Measurements from ENCODE around the gene SLC25A13.
"Not testable (repeated sequence)": the region's sequence is repeated elsewhere in the genome, so short reads cannot be mapped to it uniquely, and the experiment has no call there.

SLC25A13 gene, protein sequence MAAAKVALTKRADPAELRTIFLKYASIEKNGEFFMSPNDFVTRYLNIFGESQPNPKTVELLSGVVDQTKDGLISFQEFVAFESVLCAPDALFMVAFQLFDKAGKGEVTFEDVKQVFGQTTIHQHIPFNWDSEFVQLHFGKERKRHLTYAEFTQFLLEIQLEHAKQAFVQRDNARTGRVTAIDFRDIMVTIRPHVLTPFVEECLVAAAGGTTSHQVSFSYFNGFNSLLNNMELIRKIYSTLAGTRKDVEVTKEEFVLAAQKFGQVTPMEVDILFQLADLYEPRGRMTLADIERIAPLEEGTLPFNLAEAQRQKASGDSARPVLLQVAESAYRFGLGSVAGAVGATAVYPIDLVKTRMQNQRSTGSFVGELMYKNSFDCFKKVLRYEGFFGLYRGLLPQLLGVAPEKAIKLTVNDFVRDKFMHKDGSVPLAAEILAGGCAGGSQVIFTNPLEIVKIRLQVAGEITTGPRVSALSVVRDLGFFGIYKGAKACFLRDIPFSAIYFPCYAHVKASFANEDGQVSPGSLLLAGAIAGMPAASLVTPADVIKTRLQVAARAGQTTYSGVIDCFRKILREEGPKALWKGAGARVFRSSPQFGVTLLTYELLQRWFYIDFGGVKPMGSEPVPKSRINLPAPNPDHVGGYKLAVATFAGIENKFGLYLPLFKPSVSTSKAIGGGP

GRCh38 chr7:96321658-96322372 is at the start of gene SLC25A13:
Gene SLC25A13 (minus strand): TSS chr7:96322098. CDS start chr7:96321956, 142 bp downstream.
- H3K4me3 ChIP-seq (ENCODE audit: low read depth, low read length): peak within 1 kb of the TSS; percentile 66
- peak; percentile 11 for DNase-seq (ENCODE audit: low read depth)
- TF ChIP-seq CTCF (IDR thresholded peaks at IDR 0.05; ENCODE audit: low read depth, low read length, missing control alignments): no peak
- in situ Hi-C loops (cut with HindIII; ENCODE audit: low sequenced_read_pairs): no loop called here

- DNase-seq (ENCODE audit: low read depth); in situ Hi-C loops (cut with HindIII; ENCODE audit: low sequenced_read_pairs); H3K4me3 ChIP-seq (ENCODE audit: low read depth, low read length): not testable (repeated sequence)
Measured at GRCh38 chr7:96365916-96366315, 44.0 kb upstream of the SLC25A13 start.

DNA sequence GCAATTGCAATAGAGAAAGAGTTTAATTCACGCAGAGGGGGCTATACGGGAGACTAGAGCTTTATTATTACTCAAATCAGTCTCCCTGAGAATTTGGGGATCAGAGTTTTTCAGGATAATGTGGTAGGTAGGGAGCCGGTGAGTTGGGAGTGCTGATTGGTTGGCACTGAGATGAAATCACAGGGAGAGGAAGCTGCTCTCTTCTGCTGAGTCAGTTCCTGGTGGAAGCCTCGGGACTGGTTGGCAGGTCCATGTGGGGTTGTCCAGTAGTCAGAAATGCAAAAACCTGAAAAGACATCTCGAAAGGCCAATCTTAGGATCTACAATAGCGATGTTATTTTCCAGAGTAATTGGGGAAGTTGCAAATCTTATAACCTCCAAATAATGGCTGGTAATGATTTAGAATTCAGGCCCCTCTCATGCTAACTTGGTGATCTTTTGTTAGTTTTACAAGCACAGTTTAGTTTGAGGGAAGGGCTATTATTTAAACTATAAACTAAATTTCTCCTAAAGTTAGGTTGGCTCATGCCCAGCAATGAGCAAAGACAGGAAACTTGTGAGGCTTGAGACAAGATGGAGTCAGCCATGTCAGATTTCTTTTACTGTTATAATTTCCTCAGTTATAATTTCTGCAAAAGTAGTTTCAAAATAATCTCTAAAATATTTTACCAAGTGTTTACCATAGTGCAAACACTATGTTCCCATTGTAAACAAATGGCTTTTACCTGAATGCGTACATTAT is 39.4 kb upstream of the SLC25A13 start:
- H3K4me3 ChIP-seq (ENCODE audit: low read depth, low read length): no peak overlapping the region
- in situ Hi-C loops (cut with HindIII; ENCODE audit: low sequenced_read_pairs): no loop called here
- TF ChIP-seq CTCF (IDR thresholded peaks at IDR 0.05; ENCODE audit: low read depth, low read length, missing control alignments): no peak
- no peak for DNase-seq (ENCODE audit: low read depth)

- in situ Hi-C loops (cut with HindIII; ENCODE audit: low sequenced_read_pairs): no loop called here
- no peak overlapping the region for H3K4me3 ChIP-seq (ENCODE audit: low read depth, low read length)
- no peak for DNase-seq (ENCODE audit: low read depth)
- TF ChIP-seq CTCF (IDR thresholded peaks at IDR 0.05; ENCODE audit: low read depth, low read length, missing control alignments): no peak
Measured at GRCh38 chr7:96359876-96360275, 38.0 kb upstream of the SLC25A13 start.

DNA sequence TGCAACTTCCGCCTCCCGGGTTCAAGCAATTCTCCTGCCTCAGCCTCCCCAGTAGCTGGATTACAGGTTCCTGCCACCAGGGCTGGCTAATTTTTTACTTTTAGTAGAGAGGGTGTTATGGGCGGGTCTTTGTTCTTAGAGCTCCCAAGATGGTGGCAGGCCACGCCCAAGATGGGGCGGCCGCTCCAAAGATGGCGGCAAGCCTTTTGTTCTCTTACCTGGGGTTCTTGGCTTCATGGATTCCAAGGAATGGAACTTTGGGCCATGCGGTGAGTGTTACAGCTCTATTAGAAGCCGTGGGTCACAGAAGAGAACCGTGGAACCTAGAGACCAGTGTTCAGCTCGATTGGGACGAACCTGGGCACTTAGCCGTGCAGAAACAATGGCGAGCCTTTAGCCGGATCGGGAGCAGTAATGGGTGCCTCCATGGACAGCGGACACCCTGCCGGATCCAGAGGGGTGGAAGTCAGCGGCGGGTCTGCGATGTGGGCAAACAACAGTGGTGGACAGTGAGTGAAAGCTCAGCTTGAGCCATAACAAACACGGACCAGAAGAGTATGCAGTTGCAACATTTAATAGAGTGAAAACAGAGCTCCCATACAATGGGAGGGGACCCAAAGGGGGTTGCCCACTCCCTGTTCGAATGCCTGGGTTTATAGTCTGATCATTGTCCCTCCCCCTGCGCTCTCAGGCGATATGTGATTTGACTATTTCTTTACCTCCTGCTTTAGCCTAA is 36.5 kb upstream of the SLC25A13 start:
- DNase-seq (ENCODE audit: low read depth); in situ Hi-C loops (cut with HindIII; ENCODE audit: low sequenced_read_pairs): not testable (repeated sequence)

GRCh38 chr7:96355990-96356506 is 34.1 kb upstream of the SLC25A13 start:
- TF ChIP-seq CTCF (IDR thresholded peaks at IDR 0.05; ENCODE audit: low read depth, low read length, missing control alignments): no peak
- no peak overlapping the region for H3K4me3 ChIP-seq (ENCODE audit: low read depth, low read length)
- in situ Hi-C loops (cut with HindIII; ENCODE audit: low sequenced_read_pairs): no loop called here
- no peak for DNase-seq (ENCODE audit: low read depth)

More for the DNA sequence above, 36.5 kb upstream of the SLC25A13 start:
- H3K4me3 ChIP-seq (ENCODE audit: low read depth, low read length): not testable (repeated sequence)

Data from astrocyte of the cerebellum (primary cell).